DND-41 (cell line): Measurements from ENCODE around the gene CDC45.

ENCODE experiments used
- CTCF ChIP-seq: IDR thresholded peaks from 2 replicates; pipeline ENCODE4 v1.5.1; 2012; ENCODE audit warnings: borderline replicate concordance, low read length, moderate library complexity, mild to moderate bottlenecking; ENCODE audit not compliant: poor library complexity, severe bottlenecking; ENCODE audit errors: extremely low read depth
- EZH2 ChIP-seq: IDR thresholded peaks from 3 replicates; pipeline ENCODE4 v1.6.1; 2012; ENCODE audit warnings: borderline replicate concordance, low read depth, mild to moderate bottlenecking, moderate library complexity, low read length, inconsistent platforms; ENCODE audit not compliant: severe bottlenecking

DNA sequence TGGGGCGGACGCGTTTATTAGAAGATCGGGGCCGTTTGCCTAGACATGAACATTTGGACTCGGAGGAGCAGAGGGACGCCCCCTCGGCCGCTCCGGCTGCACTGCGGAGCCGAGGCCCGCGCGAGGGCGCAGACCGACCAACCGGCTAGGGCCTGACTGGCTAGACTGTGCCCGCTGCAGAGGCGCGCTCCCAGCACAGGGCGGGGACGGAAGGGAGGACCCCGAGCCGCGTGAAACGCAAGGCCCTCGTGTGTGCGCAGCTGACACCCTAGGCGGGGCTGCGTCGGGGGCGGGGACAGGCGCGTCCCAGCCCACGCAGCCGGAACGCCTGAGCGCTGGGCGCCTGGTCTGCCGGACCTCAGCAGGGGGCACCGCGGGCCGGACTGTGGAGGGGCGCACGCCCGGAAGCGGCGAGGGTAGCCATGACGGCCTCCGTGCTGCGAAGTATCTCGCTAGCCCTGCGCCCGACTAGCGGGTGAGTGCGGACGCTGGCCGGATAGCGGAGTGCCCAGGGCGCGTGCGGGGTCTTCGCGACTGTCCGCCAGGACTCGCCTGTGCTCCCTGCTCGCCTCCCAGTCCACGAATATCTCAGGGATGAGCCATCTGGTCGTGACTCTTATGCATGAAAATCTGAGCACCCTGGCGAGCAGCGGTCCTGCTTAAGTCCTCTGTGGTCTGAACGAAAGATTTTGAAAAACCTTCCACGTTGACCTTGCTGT lies 47.4 kb upstream of the CDC45 start, which contains the start of gene MRPL40:
- TF ChIP-seq CTCF (no peak), EZH2 (no peak)
